ENCODE measurements around the gene RAP1GDS1. TPM values are rescaled to one million over a fixed set of nuclear protein-coding genes. Genes with fewer than 3 reads are reported as not detected.
"Not testable (repeated sequence)": the region's sequence is repeated elsewhere in the genome, so short reads cannot be mapped to it uniquely, and the experiment has no call there.

The RAP1GDS1 gene
- polyA plus RNA-seq, 1 donor, result 21.9 TPM

GRCh38 chr4:98461121-98461865, 200.1 kb downstream of the RAP1GDS1 start:
- no CpG with 5 or more reads among the region's 2 CpGs for WGBS (ENCODE audit: insufficient coverage, low lambda C conversion rate)
- H3K9me3 ChIP-seq (ENCODE audit: control insufficient read depth, low read depth, low read length); H3K36me3 ChIP-seq (ENCODE audit: control insufficient read depth, insufficient read depth, low read length); H3K4me3 ChIP-seq (ENCODE audit: low read length); H3K4me1 ChIP-seq (ENCODE audit: control insufficient read depth, insufficient read depth, low read length); DNase-seq; H3K27me3 ChIP-seq (ENCODE audit: control insufficient read depth, insufficient read depth, low read length); H3K27ac ChIP-seq (ENCODE audit: low read length): not testable (repeated sequence)

GRCh38 chr4:98462487-98462886, 201.3 kb downstream of the RAP1GDS1 start:
- H3K36me3 ChIP-seq (ENCODE audit: control insufficient read depth, insufficient read depth, low read length), result no peaks in the 10 kb centered on the region
- H3K9me3 ChIP-seq (ENCODE audit: control insufficient read depth, low read depth, low read length), result peaks cover 5% of the 10 kb centered on the region
- DNase-seq, result no peak
- no peaks in the 10 kb centered on the region for H3K4me1 ChIP-seq (ENCODE audit: control insufficient read depth, insufficient read depth, low read length)
- H3K27me3 ChIP-seq (ENCODE audit: control insufficient read depth, insufficient read depth, low read length), result no peaks in the 10 kb centered on the region
- H3K4me3 ChIP-seq (ENCODE audit: low read length), result no peak overlapping the region
- no peak overlapping the region for H3K27ac ChIP-seq (ENCODE audit: low read length)

GRCh38 chr4:98466868-98467599, 205.8 kb downstream of the RAP1GDS1 start:
- no CpG with 5 or more reads among the region's 8 CpGs for WGBS (ENCODE audit: insufficient coverage, low lambda C conversion rate)
- Histone ChIP-seq H3K9me3 (ENCODE audit: control insufficient read depth, low read depth, low read length) (no peaks in the 10 kb centered on the region), H3K4me1 (ENCODE audit: control insufficient read depth, insufficient read depth, low read length) (no peaks in the 10 kb centered on the region), H3K27me3 (ENCODE audit: control insufficient read depth, insufficient read depth, low read length) (no peaks in the 10 kb centered on the region), H3K36me3 (ENCODE audit: control insufficient read depth, insufficient read depth, low read length) (no peaks in the 10 kb centered on the region), H3K27ac (ENCODE audit: low read length) (no peak overlapping the region), H3K4me3 (ENCODE audit: low read length) (no peak overlapping the region)
- no peak for DNase-seq

GRCh38 chr4:98467627-98468072, 206.5 kb downstream of the RAP1GDS1 start:
- H3K27me3 ChIP-seq (ENCODE audit: control insufficient read depth, insufficient read depth, low read length), result no peaks in the 10 kb centered on the region
- peak overlapping the region; percentile 38 for H3K4me3 ChIP-seq (ENCODE audit: low read length)
- no peaks in the 10 kb centered on the region for H3K9me3 ChIP-seq (ENCODE audit: control insufficient read depth, low read depth, low read length)
- peak; percentile 79 to 82 for DNase-seq
- H3K4me1 ChIP-seq (ENCODE audit: control insufficient read depth, insufficient read depth, low read length), result no peaks in the 10 kb centered on the region
- no peaks in the 10 kb centered on the region for H3K36me3 ChIP-seq (ENCODE audit: control insufficient read depth, insufficient read depth, low read length)
- WGBS (ENCODE audit: insufficient coverage, low lambda C conversion rate), result no CpG with 5 or more reads among the region's 20 CpGs
- no peak overlapping the region for H3K27ac ChIP-seq (ENCODE audit: low read length)

GRCh38 chr4:98468709-98469108, 207.5 kb downstream of the RAP1GDS1 start:
- no CpG with 5 or more reads among the region's 6 CpGs for WGBS (ENCODE audit: insufficient coverage, low lambda C conversion rate)
- no peaks in the 10 kb centered on the region for H3K27me3 ChIP-seq (ENCODE audit: control insufficient read depth, insufficient read depth, low read length)

GRCh38 chr4:98469771-98470170, 208.6 kb downstream of the RAP1GDS1 start:
- Histone ChIP-seq H3K36me3 (ENCODE audit: control insufficient read depth, insufficient read depth, low read length) (no peaks in the 10 kb centered on the region), H3K4me3 (ENCODE audit: low read length) (no peak overlapping the region), H3K27ac (ENCODE audit: low read length) (no peak overlapping the region), H3K27me3 (ENCODE audit: control insufficient read depth, insufficient read depth, low read length) (no peaks in the 10 kb centered on the region), H3K9me3 (ENCODE audit: control insufficient read depth, low read depth, low read length) (no peaks in the 10 kb centered on the region), H3K4me1 (ENCODE audit: control insufficient read depth, insufficient read depth, low read length) (no peaks in the 10 kb centered on the region)
- no peak for DNase-seq
- WGBS (ENCODE audit: insufficient coverage, low lambda C conversion rate), result no CpG with 5 or more reads among the region's 2 CpGs

More at GRCh38 chr4:98468709-98469108, 207.5 kb downstream of the RAP1GDS1 start:
- no peak for DNase-seq
- Histone ChIP-seq H3K36me3 (ENCODE audit: control insufficient read depth, insufficient read depth, low read length) (no peaks in the 10 kb centered on the region), H3K4me3 (ENCODE audit: low read length) (no peak overlapping the region), H3K4me1 (ENCODE audit: control insufficient read depth, insufficient read depth, low read length) (no peaks in the 10 kb centered on the region), H3K27ac (ENCODE audit: low read length) (no peak overlapping the region), H3K9me3 (ENCODE audit: control insufficient read depth, low read depth, low read length) (no peaks in the 10 kb centered on the region)

GRCh38 chr4:98470366-98470765, 209.2 kb downstream of the RAP1GDS1 start:
- no CpG with 5 or more reads among the region's 3 CpGs for WGBS (ENCODE audit: insufficient coverage, low lambda C conversion rate)
- no peak for DNase-seq
- Histone ChIP-seq H3K9me3 (ENCODE audit: control insufficient read depth, low read depth, low read length) (no peaks in the 10 kb centered on the region), H3K4me1 (ENCODE audit: control insufficient read depth, insufficient read depth, low read length) (no peaks in the 10 kb centered on the region), H3K36me3 (ENCODE audit: control insufficient read depth, insufficient read depth, low read length) (no peaks in the 10 kb centered on the region), H3K27me3 (ENCODE audit: control insufficient read depth, insufficient read depth, low read length) (no peaks in the 10 kb centered on the region), H3K4me3 (ENCODE audit: low read length) (no peak overlapping the region), H3K27ac (ENCODE audit: low read length) (no peak overlapping the region)

GRCh38 chr4:98470831-98471230, 209.6 kb downstream of the RAP1GDS1 start:
- Histone ChIP-seq H3K36me3 (ENCODE audit: control insufficient read depth, insufficient read depth, low read length) (no peaks in the 10 kb centered on the region), H3K9me3 (ENCODE audit: control insufficient read depth, low read depth, low read length) (no peaks in the 10 kb centered on the region), H3K27ac (ENCODE audit: low read length) (no peak overlapping the region), H3K4me3 (ENCODE audit: low read length) (no peak overlapping the region), H3K27me3 (ENCODE audit: control insufficient read depth, insufficient read depth, low read length) (no peaks in the 10 kb centered on the region), H3K4me1 (ENCODE audit: control insufficient read depth, insufficient read depth, low read length) (no peaks in the 10 kb centered on the region)
- no CpG with 5 or more reads among the region's 7 CpGs for WGBS (ENCODE audit: insufficient coverage, low lambda C conversion rate)
- no peak for DNase-seq

GRCh38 chr4:98473046-98473445, 211.9 kb downstream of the RAP1GDS1 start:
- no peak overlapping the region for H3K27ac ChIP-seq (ENCODE audit: low read length)
- no peaks in the 10 kb centered on the region for H3K9me3 ChIP-seq (ENCODE audit: control insufficient read depth, low read depth, low read length)
- no peak for DNase-seq
- no peaks in the 10 kb centered on the region for H3K4me1 ChIP-seq (ENCODE audit: control insufficient read depth, insufficient read depth, low read length)
- 100% methylated on average over 2 of the region's 5 CpGs for WGBS (ENCODE audit: insufficient coverage, low lambda C conversion rate)
- H3K36me3 ChIP-seq (ENCODE audit: control insufficient read depth, insufficient read depth, low read length), result no peaks in the 10 kb centered on the region
- H3K4me3 ChIP-seq (ENCODE audit: low read length), result no peak overlapping the region
- no peaks in the 10 kb centered on the region for H3K27me3 ChIP-seq (ENCODE audit: control insufficient read depth, insufficient read depth, low read length)

- Histone ChIP-seq H3K4me1 (ENCODE audit: control insufficient read depth, insufficient read depth, low read length) (no peaks in the 10 kb centered on the region), H3K36me3 (ENCODE audit: control insufficient read depth, insufficient read depth, low read length) (no peaks in the 10 kb centered on the region), H3K4me3 (ENCODE audit: low read length) (no peak overlapping the region), H3K27ac (ENCODE audit: low read length) (no peak overlapping the region), H3K9me3 (ENCODE audit: control insufficient read depth, low read depth, low read length) (no peaks in the 10 kb centered on the region), H3K27me3 (ENCODE audit: control insufficient read depth, insufficient read depth, low read length) (no peaks in the 10 kb centered on the region)
- WGBS (ENCODE audit: insufficient coverage, low lambda C conversion rate), result no CpG with 5 or more reads among the region's 3 CpGs
- DNase-seq, result no peak
These were observed 213.2 kb downstream of the RAP1GDS1 start for GRCh38 chr4:98474408-98474844.

Measured in large intestine (tissue), 3 donors.